ENCODE data around the gene FREM2. TPM values are rescaled to one million over a fixed set of nuclear protein-coding genes. Genes with fewer than 3 reads are reported as not detected.

Gene FREM2
- total and polyA plus RNA-seq, 2 of the 4 experiments (the other 2 are of a cell fraction), result not detected

DNA sequence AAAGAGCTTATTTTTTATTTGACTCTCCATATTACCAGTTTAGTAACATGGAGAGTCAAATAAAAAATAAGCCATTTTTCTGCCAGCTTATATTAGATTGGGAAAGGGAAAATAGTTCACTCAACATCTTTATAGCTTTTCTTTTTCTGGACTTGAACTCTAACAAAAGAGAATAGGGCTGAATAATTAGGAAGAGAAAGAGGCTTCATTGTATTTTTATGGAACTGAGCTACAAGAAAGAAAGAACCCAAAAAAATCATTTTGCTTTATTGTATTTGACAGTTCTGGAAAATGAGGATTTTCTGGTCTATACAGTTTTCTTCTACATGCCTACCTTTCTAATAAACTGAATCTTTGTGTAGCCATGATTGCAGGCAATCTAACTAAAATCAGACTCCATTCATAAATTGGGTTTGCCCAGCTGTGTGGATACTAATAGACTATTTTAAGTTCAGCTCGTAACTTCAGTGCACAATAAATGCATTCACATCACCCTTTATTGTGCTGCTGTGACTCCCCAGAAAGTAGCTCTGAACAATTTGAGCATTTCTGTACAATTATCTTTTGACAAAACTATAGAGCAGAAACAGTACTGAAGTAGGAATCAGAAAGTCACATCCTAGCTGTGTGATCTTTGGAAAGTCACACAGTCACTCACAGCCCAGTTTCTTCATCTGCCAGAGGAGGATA, 188.5 kb downstream of the FREM2 start:
- in situ Hi-C loops (cut with MboI; ENCODE audit: low sequenced_read_pairs), result no loop called here
- Histone ChIP-seq H3K56ac (ENCODE audit: extremely low read depth, insufficient read depth, low read length) (no peak overlapping the region), H4K8ac (ENCODE audit: low read depth in 2 of 2, low read length in 2 of 2) (no peak overlapping the region), H4K20me1 (ENCODE audit: insufficient read depth, low read length) (no peaks in the 10 kb centered on the region), H3K4ac (ENCODE audit: low read depth, low read length) (no peak overlapping the region), H3K27me3 (ENCODE audit: control insufficient read depth, insufficient read depth, low read length) (no peaks in the 10 kb centered on the region), H2AFZ (replicated peaks; ENCODE audit: low read length, poor library complexity) (no peak overlapping the region), H3K18ac (ENCODE audit: low read depth, low read length) (no peak overlapping the region), H3K23ac (ENCODE audit: low read depth, low read length) (no peak overlapping the region), H4K91ac (ENCODE audit: insufficient read depth, low read depth, low read length) (no peak overlapping the region), H3K9me3 (ENCODE audit: control insufficient read depth, insufficient read depth, low read length) (no peaks in the 10 kb centered on the region), H3K4me1 (ENCODE audit: control insufficient read depth, insufficient read depth, low read length) (no peaks in the 10 kb centered on the region), H3K9me1 (ENCODE audit: insufficient read depth, low read length) (no peaks in the 10 kb centered on the region), H3K14ac (replicated peaks; ENCODE audit: low read depth, low read length) (no peak overlapping the region), H3K79me1 (ENCODE audit: low read depth in 1 of 2, low read length in 2 of 2) (no peaks in the 10 kb centered on the region), H2AK9ac (replicated peaks; ENCODE audit: low read depth, low read length, poor library complexity) (no peak overlapping the region), H3K27ac (ENCODE audit: insufficient read depth, low read length) (no peak overlapping the region), H2BK15ac (ENCODE audit: low read depth, low read length) (no peak overlapping the region), H2AK5ac (ENCODE audit: low read depth, low read length) (no peak overlapping the region), H3K4me2 (ENCODE audit: low read depth, low read length) (no peak overlapping the region), H2BK5ac (ENCODE audit: low read depth, low read length, poor library complexity, severe bottlenecking) (no peak overlapping the region), H3K9ac (ENCODE audit: low read depth, low read length) (no peak overlapping the region), H4K5ac (ENCODE audit: low read depth, low read length) (no peak overlapping the region), H2BK20ac (ENCODE audit: low read depth, low read length) (no peak overlapping the region), H2BK120ac (ENCODE audit: low read depth, low read length) (no peak overlapping the region), H3K4me3 (ENCODE audit: insufficient read depth, low read depth, low read length) (no peak overlapping the region), H3K36me3 (ENCODE audit: control insufficient read depth, insufficient read depth, low read length) (no peaks in the 10 kb centered on the region)
- intact Hi-C loops (cut with micrococcal nuclease), result no loop called here
- ATAC-seq (ENCODE audit: low read depth) (no peak), DNase-seq (no peak)
- WGBS, 2 experiments (ENCODE audit: extremely low coverage in 2 of 2, insufficient read length in 1 of 2), result no CpG with 5 or more reads among the region's 1 CpG
- POLR2A ChIA-PET (ENCODE audit: unreplicated experiment), result no interaction called here
- CTCF ChIA-PET, result interaction anchor here (0.9 kb wide), 1 partner anchor 10 kb away, joined by 3 read pairs; no protein-coding TSS in a partner anchor
- no TSS peak for BruUV-seq (replicated peaks)
- TF ChIP-seq USF2 (IDR thresholded peaks at IDR 0.05; ENCODE audit: low read depth, low read length) (no peak), ELK1 (IDR thresholded peaks at IDR 0.05; ENCODE audit: borderline replicate concordance, low read depth, low read length) (no peak)
- dilution Hi-C loops (cut with HindIII; ENCODE audit: low sequenced_read_pairs, unreplicated experiment), result no loop called here

Data from IMR-90 (cell line).